Fibroblast of gingiva (primary cell): ENCODE results near the gene AQP9.

Experiments used
- DNase-seq: peaks from one replicate; pipeline ENCODE4 v3.0.0-alpha.2; 2011; ENCODE audit warnings: low read depth

The AQP9 gene

GRCh38 chr15:58141894-58142293 lies 3.7 kb downstream of the AQP9 start:
- no peak for DNase-seq

DNA sequence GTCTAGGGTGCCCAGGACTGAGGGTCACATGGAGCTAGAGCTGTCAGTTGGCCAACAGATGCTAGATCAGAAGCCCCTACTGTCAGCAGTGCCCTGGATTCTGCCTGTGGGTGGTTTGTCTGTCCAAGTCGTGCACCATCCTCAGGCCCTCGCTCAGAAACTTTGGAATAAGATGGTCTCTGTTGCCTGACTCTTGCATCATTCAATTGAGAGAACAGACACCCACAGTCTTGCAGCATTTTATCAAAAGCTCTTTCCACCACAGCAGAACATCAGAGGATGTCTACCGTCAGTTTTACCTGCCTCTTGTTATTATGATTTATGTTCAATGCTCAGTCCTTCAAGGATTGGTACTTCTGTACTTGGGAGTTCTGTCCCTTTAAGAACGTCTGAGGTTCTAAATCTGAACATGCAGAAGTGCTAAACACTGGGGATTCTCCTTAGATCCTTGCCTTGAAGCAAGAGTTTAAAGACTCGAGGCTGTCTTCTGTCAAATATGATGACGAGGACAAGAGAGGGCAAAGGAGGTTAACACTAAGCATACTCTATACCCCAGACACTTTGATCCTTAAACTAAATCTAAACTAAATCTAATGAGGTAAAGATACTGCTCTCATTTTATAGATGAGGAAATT lies 4.8 kb downstream of the AQP9 start:
- DNase-seq: no peak

DNA sequence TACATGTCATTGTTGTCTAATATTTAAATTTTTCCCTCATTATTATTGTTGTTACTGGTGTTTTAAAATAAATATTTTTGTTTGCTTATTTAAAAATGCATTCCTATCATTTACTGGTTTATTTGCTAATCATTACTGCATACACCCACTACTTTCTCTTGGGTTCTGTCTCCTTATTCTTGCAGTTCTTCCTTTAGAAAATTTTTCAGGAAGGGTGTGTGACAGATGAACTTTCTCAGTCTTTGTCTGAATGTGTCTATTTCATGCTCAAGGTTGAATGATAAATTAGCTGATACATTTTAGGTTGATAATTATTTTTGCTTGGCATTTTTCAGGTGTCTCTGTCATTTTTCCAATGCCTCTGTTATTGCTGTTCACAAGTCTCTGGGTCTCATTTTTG lies 7.4 kb downstream of the AQP9 start:
- no peak for DNase-seq

- DNase-seq: no peak
These were observed 8.0 kb downstream of the AQP9 start for GRCh38 chr15:58146211-58146610.

GRCh38 chr15:58146749-58147148 lies 8.6 kb downstream of the AQP9 start:
- peak; percentile 77 for DNase-seq

- peak; percentile 91 for DNase-seq
These were observed 9.0 kb downstream of the AQP9 start for GRCh38 chr15:58147171-58147611.

DNA sequence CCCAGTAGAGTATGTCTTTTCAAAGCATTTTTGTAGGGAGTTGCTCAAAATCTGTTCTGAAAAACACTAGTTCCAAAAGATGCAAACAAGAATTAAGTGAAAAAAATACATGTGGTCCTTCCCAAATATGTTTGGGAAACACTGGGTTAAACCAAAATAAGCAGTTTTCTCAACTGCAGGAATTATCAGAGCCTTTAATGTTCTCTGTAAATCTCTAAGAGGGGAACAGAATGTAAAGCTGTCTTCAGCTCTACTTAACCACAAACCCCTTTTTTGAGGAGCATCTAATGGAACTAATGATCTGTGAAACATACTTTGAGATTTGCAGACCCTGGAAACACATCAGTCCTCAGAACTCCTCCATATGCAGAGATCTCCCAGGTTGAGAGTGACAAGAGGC lies 9.9 kb downstream of the AQP9 start:
- DNase-seq: no peak

DNA sequence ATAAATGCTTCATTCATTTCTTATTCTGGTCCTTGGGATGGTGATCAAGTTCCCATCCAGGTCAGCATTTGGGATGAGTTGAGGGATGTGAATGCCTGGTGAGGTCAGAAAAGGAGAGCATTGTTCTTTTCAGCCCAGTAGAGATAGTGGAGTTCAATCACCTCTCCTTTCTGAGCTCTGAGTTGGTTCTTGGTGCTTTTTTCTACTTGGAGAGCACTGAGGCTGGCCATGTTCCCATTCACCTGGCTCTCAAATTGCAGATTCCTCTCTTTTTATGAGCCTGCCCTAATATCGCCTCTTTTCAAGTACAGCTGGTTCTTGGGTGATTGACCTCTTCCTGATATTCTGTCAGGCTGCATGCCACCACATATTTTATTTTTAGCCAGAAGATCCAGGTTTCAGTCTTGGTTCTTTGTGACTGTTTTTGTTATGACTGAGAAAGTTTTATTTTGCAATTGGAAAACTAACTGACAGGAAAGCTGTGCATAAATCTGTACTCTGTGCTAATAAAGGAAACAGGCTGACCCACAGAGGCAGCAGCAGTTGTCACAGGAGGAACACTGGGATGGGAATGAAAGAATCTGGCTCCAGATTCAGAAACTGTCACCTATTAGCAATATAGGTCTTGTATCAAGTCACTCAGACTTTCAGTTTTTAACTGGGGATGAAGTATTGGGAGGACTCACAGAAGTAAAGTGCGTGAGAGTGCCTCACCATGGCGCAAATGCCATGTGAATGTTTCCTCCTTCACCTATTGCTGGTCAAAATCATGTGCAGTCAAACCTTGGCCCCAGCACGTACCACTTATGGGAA lies 10.7 kb downstream of the AQP9 start:
- DNase-seq: no peak

DNA sequence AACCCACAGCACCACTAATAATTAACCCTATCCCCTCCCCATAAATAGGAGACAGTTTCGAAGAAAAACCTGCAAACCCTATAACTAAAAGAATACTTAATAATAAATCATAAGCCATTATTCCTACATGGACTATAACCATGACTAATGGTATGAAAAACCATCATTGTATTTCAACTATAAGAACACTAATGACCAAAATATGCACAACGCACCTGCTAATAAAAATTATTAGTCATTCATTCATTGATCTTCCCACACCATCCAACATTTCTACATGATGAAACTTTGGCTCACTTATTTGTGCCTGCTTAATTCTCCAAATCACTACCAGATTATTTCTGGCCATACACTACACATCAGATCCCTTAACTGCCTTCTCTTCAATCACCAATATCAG lies 16.6 kb downstream of the AQP9 start:
- no peak for DNase-seq

DNA sequence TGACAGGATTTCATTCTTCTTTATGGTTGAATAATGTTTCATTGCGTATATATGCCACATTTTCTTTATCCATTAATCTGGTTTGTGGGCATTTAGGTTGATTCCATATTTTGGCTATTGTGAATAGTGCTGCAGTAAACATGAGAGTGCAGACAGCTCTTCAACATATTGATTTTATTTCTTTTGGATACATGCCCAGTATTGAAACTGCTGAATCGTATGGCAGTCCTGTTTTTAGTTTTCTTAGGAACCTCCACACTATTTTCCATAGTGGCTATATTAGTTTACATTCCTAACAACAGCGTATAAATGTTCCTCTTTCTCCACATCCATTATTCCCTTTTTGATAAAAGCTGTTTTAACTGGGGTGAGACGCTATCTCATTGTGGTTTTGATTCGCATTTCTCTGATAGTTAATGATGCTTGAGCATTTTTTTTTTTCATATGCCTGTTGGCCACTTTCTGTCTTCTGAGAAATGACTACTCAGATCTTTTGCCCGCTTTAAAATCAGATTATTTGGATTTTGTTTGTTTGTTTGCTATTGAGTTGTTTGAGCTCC lies 21.7 kb downstream of the AQP9 start:
- DNase-seq: no peak

GRCh38 chr15:58161436-58161930 lies 23.3 kb downstream of the AQP9 start:
- DNase-seq: no peak

GRCh38 chr15:58163985-58164384 lies 25.8 kb downstream of the AQP9 start:
- no peak for DNase-seq

DNA sequence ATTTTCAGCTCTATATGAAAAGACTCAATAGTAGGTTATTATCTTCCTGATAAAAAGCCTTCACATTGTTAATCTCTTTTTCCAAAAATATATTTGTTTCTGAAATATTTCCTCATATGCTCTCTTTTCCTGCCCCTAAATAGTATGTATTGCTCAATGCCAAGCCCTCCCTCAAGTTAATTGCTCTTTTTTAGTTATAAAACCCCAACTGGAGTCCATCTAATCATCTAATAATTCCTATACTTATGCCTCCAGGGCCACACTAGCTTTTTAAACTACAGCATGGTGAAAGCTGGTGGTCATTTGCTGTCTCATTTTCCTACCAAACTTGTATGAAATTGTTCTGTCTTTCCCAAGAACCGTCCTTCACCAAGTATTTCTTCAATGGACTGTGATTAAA lies 26.7 kb downstream of the AQP9 start:
- DNase-seq: no peak

DNA sequence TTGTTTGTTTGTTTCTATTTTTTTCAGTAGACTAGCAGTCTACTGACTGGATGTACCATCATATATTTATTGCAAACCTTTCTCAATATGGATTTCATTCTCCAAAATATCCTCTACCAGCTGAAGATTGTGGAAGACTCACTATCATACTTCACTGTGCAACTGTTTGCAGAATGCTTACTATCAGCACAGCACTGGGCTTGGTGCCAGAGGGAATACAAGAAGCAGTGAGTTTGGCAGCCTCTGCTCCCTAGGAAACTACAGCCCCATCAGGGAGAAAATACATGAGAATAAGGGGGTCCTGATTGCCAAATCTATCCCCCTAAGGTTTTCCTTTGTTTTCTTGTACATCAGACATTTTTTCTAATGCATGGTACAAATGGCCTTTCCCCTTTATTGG lies 27.5 kb downstream of the AQP9 start:
- DNase-seq: peak; percentile 52

GRCh38 chr15:58167095-58167691 lies 29.0 kb downstream of the AQP9 start:
- no peak for DNase-seq

GRCh38 chr15:58169934-58170333 lies 31.8 kb downstream of the AQP9 start:
- no peak for DNase-seq

GRCh38 chr15:58171476-58172061 lies 33.4 kb downstream of the AQP9 start:
- no peak for DNase-seq

- DNase-seq: no peak
These were observed 36.5 kb downstream of the AQP9 start for GRCh38 chr15:58174709-58175108.

GRCh38 chr15:58175955-58176354 lies 37.8 kb downstream of the AQP9 start:
- DNase-seq: no peak

- DNase-seq: no peak
These were observed 40.5 kb downstream of the AQP9 start for GRCh38 chr15:58178668-58179067.

DNA sequence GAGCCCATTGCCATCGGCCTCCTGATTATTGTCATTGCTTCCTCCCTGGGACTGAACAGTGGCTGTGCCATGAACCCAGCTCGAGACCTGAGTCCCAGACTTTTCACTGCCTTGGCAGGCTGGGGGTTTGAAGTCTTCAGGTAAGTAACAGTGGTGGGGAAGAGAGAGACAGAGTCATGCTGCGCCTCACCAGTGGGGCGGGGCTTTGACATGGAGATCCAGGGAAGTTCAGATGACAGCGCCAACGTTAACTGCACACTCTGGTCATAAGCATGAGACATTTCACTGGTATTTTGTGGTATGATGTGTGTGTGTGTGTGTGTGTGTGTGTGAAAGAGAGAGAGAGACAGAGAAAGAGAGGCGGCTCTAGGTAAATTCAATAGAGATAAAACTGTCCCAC lies 41.0 kb downstream of the AQP9 start:
- no peak for DNase-seq

- DNase-seq: no peak
These were observed 41.7 kb downstream of the AQP9 start for GRCh38 chr15:58179741-58180381.
